GM18870 (cell line): Measurements from ENCODE around the gene SPATA6.

Experiments used
- ATAC-seq: cut with Tn5 transposase; IDR thresholded peaks from one replicate; pipeline ENCODE4 v1.9.1; 2021; ENCODE audit warnings: moderate library complexity; ENCODE audit not compliant: unreplicated experiment

Gene SPATA6

GRCh38 chr1:48258106-48258505, 213.9 kb downstream of the SPATA6 start:
- ATAC-seq: no peak

- ATAC-seq: no peak
These were observed 217.8 kb downstream of the SPATA6 start for GRCh38 chr1:48254254-48254653.

- no peak for ATAC-seq
These were observed 220.2 kb downstream of the SPATA6 start for GRCh38 chr1:48251821-48252220.

GRCh38 chr1:48251323-48251722, 220.7 kb downstream of the SPATA6 start:
- ATAC-seq: no peak

- no peak for ATAC-seq
These were observed 221.4 kb downstream of the SPATA6 start for GRCh38 chr1:48250572-48250971.

GRCh38 chr1:48249868-48250267, 222.1 kb downstream of the SPATA6 start:
- ATAC-seq: no peak

- no peak for ATAC-seq
These were observed 223.6 kb downstream of the SPATA6 start for GRCh38 chr1:48248356-48248755.

- no peak for ATAC-seq
These were observed 225.3 kb downstream of the SPATA6 start for GRCh38 chr1:48246727-48247126.
